Measurements from ENCODE around the gene CDC5L. TPM values are rescaled to one million over a fixed set of nuclear protein-coding genes. Genes with fewer than 3 reads are reported as not detected.

CDC5L gene
- total RNA-seq, 4 donors from 2014 or later = 12.3 to 19.2 (median 13.9) TPM

- TF ChIP-seq POLR2A (IDR thresholded peaks at IDR 0.05) = no peak
- TF ChIP-seq CTCF (IDR thresholded peaks at IDR 0.05) = no peak
- no peak for DNase-seq (ENCODE audit: low spot score in 2 of 2)
- H3K4me3 ChIP-seq (ENCODE audit: low read depth, poor library complexity, severe bottlenecking) = no peak overlapping the region
- intact Hi-C loops (cut with DNase I; ENCODE audit: low total_unique reads) = loop anchor here (5.0 to 10.0 kb wide), 2 partner anchors 178 to 1445 kb away; no protein-coding TSS in a partner anchor
- whole genome bisulfite sequencing, 2 donors = 89 to 96% methylated on average over 10 of the region's 10 CpGs
Observed at GRCh38 chr6:44476849-44477248, 89.3 kb downstream of the CDC5L start.

- no peak overlapping the region for H3K4me3 ChIP-seq (ENCODE audit: low read depth, poor library complexity, severe bottlenecking)
- DNase-seq (ENCODE audit: low spot score in 2 of 2) = no peak
- no peak for TF ChIP-seq POLR2A (IDR thresholded peaks at IDR 0.05)
- TF ChIP-seq CTCF (IDR thresholded peaks at IDR 0.05) = no peak
- intact Hi-C loops (cut with DNase I; ENCODE audit: low total_unique reads) = loop anchor here (5.0 to 10.0 kb wide), 2 partner anchors 177 to 1445 kb away; no protein-coding TSS in a partner anchor
- 94 to 99% methylated on average over 5 of the region's 5 CpGs for WGBS, 2 donors
Observed at GRCh38 chr6:44477293-44477894, 89.9 kb downstream of the CDC5L start.

DNA sequence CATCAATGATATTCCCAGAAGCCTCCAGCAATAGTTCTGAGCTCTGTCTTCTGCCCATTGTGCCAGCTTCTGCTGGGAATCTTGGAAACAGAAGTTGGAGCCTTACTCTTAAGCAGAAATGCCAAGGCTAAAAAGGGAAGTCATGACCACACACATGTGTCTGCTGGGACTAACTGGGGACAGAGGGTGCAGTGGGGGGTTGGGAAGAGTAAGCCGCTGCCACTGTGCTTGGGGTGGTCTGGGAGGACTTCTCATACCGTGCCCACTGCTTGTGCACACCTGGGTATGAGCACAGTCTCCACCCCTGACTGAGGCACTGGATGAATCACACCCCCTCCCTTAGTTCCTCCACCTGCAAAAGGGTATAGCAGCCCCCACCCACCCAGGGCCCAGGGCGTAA is 90.7 kb downstream of the CDC5L start:
- H3K4me3 ChIP-seq (ENCODE audit: low read depth, poor library complexity, severe bottlenecking) = no peak overlapping the region
- no peak for DNase-seq (ENCODE audit: low spot score in 2 of 2)
- intact Hi-C loops (cut with DNase I; ENCODE audit: low total_unique reads) = loop anchor here (5.0 to 10.0 kb wide), 2 partner anchors 177 to 1444 kb away; no protein-coding TSS in a partner anchor
- 58 to 86% methylated on average over 3 of the region's 3 CpGs for WGBS, 2 donors
- no peak for TF ChIP-seq POLR2A (IDR thresholded peaks at IDR 0.05)
- no peak for TF ChIP-seq CTCF (IDR thresholded peaks at IDR 0.05)

DNA sequence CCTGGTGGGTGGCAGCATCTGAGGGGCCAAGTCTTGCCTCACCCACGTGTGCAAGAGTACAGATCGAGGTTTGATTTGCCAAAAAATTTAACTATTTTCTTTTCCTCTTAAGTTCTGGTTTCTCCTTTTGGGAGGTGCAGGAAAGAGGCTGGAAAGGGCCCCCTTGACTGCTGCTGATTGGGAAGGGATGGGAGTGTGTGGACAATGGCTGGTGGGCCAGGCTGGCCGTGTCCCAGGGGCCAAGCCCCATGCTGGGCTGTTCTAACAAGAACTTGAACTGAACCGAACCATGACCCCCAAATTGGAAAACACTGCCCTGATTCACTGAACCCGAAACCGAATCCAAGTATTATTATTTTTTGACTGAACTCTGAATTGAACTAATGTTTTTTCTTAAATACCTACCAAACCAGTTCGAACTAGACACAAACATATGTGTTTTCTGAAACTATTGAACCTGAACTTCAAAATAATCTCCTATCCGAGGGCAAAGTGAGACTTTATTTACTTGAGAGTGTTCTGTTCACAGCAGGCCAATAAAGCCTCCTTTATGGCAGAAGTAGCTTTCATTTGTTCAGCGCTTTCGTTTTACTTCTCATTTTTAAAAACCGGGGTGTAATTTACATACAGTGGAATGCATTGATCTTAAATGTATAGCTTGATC is 91.2 kb downstream of the CDC5L start:
- intact Hi-C loops (cut with DNase I; ENCODE audit: low total_unique reads) = loop anchor here (5.0 to 10.0 kb wide), 2 partner anchors 176 to 1444 kb away; no protein-coding TSS in a partner anchor

DNA sequence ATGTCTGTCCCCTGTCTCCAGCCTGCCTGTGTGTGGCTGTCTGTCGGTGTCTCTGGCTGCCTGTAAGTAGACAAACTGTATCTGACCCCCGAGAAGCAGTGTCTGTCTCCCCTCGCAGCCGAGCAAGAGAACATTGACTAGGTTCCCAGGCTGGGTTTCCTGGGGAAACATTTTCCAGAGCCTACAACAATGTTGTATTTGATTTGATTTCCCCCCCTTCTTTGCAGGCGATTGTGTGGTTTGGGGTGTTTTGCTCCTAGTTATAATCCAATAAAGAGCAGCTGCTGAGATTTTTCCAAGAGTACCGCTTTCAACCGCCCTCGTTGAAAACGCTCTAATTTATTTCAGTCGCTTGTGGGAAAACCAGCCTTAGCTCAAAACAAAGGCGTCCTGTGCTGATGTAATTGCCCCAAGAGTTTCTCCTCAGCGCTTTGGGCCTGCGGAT is 92.6 kb downstream of the CDC5L start:
- TF ChIP-seq CTCF (IDR thresholded peaks at IDR 0.05) = no peak
- no peak for TF ChIP-seq POLR2A (IDR thresholded peaks at IDR 0.05)
- H3K4me3 ChIP-seq (ENCODE audit: low read depth, poor library complexity, severe bottlenecking) = no peak overlapping the region
- WGBS, 2 donors = 56 to 58% methylated on average over 13 of the region's 13 CpGs
- no peak for DNase-seq (ENCODE audit: low spot score in 2 of 2)
- intact Hi-C loops (cut with DNase I; ENCODE audit: low total_unique reads) = no loop called here

More for the DNA sequence above, 91.2 kb downstream of the CDC5L start:
- TF ChIP-seq CTCF (IDR thresholded peaks at IDR 0.05) (no peak), POLR2A (IDR thresholded peaks at IDR 0.05) (no peak)
- 70 to 75% methylated on average over 11 of the region's 11 CpGs for WGBS, 2 donors
- no peak overlapping the region for H3K4me3 ChIP-seq (ENCODE audit: low read depth, poor library complexity, severe bottlenecking)
- DNase-seq (ENCODE audit: low spot score in 2 of 2) = no peak

Data from lower leg skin (tissue), 4 donors.